Fibroblast of peridontal ligament (primary cell): Measurements from ENCODE around the gene VCY1B.
"Not testable (repeated sequence)": the region's sequence is repeated elsewhere in the genome, so short reads cannot be mapped to it uniquely, and the experiment has no call there.

Experiments used
- DNase-seq: peaks from one replicate; pipeline ENCODE4 v3.0.0-alpha.2; 2010; ENCODE audit errors: extremely low read depth

VCY1B gene

GRCh38 chrY:14055927-14056326 is at the start of gene VCY1B:
TSS of gene VCY1B (plus strand) at chrY:14056227. CDS start at chrY:14056290, 63 bp downstream.
- DNase-seq: not testable (repeated sequence)

- not testable (repeated sequence) for DNase-seq
Observed at GRCh38 chrY:14011916-14012315, 44.1 kb upstream of the VCY1B start.

DNA sequence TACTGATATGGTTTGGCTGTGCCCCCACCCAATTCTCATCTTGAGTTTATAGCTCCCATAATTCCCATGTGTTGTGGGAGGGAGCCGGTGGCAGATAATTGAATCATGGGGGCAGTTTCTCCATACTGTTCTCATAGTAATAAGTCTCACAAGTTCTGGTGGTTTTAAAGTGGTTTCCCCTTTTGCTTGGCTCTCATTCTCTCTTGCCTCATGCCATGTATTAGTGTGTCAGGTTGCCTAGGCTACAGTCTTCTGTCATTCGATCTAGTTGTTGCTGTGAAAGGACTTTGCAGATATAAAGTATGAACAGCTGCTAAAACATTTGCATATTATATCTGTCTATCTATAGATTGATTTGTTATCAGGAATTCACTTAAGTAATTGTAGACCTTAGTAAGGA is 25.6 kb upstream of the VCY1B start:
- DNase-seq: not testable (repeated sequence)

- no peak for DNase-seq
Observed at GRCh38 chrY:14085877-14086276, 29.9 kb downstream of the VCY1B start.
